GM19438 (cell line): Measurements from ENCODE around the gene IGF2BP3.

Experiments used
- ATAC-seq: cut with Tn5 transposase; IDR thresholded peaks from one replicate; pipeline ENCODE4 v1.9.1; 2021; ENCODE audit warnings: low read depth; ENCODE audit not compliant: unreplicated experiment

The IGF2BP3 gene

GRCh38 chr7:23380961-23381360 lies 89.3 kb downstream of the IGF2BP3 start:
- no peak for ATAC-seq

- no peak for ATAC-seq
Measured at GRCh38 chr7:23380556-23380955, 89.7 kb downstream of the IGF2BP3 start.

DNA sequence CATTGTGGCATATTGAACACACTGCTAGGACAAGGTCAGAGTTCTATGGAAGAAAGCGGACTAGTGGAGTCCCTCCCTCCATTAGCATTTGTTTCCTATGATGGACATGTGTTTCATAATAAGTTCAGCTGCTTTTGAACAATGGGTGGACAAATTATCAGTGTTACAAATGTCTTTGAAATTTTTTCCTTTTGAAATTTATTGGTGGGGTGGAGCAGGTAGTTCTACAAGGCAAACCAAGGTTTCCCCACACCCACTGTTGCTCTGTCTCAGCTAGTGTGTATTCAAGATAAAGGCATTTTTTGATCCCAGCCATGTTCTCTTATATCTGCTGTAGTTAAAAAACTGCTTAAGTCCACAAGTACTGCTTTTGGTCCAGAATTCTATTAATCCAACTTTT lies 91.3 kb downstream of the IGF2BP3 start:
- no peak for ATAC-seq

DNA sequence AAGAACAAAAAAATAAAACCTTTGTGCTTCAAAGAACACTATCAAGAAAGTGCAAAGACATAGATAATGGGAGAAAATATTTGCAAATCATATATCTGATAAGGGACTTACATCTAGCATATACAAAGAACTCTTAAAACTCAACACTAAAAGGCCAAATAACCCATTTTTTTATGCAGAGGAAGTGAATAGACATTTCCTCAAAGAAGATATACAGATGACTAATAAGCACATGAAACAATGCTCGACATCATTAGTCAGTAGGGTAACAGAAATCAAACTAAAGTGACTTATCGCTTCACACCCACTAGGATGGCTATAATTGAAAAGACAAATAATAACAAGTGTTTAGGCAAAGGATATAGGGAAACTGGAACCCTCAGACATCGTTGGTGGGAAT lies 93.2 kb downstream of the IGF2BP3 start:
- no peak for ATAC-seq

GRCh38 chr7:23373151-23374004 lies 96.9 kb downstream of the IGF2BP3 start:
- no peak for ATAC-seq

- no peak for ATAC-seq
Measured at GRCh38 chr7:23372611-23373010, 97.7 kb downstream of the IGF2BP3 start.

DNA sequence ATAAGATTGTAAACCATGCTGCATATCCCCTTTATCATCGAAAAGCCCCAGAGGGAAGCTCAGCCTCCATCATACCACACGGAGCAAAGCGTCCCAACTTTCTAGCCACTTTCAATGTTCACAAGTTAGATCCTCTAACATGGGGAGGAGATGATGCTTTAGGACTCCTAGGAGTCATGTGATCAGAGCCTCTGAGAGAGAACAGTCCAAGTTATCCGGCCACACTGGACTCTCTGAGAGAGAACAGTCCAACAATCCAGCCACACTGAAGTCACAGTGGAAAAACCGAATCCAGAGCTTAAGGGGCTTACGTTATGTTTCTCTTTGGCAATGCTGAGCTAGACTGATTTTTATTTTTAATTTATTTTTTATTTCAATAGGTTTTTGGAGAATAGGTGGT lies 98.6 kb downstream of the IGF2BP3 start:
- ATAC-seq, result no peak

DNA sequence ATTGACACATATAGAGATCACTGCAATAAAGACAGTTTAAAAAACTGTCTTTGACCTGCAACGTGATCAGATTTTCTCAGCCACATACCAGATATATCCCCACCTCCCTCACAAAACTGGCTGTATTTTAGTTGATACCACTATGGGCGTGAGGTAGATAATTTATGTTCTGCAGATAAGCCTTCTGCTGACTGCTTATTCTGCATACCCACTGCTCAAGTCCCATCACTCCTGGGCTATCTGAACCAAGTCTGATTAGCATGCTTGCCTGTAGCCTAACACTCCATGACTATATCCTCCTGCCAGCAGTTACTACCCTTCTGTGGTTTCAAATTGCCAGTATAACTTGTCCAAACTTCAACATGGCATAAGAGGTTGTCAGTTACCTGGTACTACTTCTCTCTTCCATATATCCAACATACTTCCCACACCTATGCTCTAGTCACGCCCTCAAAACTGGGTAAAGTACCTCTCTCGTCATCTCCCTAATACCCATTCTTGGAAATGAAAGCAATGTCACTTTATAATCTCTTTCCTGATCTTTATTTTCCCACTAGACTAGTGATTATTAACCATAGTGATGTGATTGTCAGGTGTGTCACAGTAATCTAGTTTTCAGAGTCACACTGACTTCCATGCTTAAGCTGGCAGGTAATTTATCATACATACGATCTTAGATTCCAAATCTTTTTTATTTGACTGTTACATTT lies 100.4 kb downstream of the IGF2BP3 start:
- ATAC-seq, result no peak

- ATAC-seq, result no peak
Measured at GRCh38 chr7:23369100-23369499, 101.2 kb downstream of the IGF2BP3 start.

DNA sequence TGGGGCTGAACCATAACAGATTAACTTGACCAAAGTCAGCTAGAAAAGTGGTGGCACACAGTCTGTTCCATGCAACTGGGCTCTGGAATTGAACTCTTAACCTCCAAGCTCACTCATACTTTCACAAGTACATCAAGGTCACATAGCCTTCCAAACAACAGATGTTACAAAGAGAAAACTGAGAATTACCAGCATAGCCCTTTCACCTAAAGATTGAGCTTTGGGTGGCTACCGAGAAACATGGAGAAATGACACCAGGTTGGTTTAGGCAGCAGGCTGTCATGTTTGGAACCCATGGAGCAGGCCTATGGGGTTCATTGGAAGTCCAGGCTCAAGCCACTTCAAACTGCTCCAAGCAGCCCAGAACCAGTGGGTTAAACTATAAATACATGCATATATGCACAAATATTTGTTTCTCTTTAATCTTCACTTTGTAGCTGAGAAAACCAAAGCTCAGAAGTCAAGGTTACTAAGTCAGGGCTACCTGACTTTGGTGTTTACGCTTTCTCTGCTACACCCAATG lies 112.1 kb downstream of the IGF2BP3 start:
- no peak for ATAC-seq

DNA sequence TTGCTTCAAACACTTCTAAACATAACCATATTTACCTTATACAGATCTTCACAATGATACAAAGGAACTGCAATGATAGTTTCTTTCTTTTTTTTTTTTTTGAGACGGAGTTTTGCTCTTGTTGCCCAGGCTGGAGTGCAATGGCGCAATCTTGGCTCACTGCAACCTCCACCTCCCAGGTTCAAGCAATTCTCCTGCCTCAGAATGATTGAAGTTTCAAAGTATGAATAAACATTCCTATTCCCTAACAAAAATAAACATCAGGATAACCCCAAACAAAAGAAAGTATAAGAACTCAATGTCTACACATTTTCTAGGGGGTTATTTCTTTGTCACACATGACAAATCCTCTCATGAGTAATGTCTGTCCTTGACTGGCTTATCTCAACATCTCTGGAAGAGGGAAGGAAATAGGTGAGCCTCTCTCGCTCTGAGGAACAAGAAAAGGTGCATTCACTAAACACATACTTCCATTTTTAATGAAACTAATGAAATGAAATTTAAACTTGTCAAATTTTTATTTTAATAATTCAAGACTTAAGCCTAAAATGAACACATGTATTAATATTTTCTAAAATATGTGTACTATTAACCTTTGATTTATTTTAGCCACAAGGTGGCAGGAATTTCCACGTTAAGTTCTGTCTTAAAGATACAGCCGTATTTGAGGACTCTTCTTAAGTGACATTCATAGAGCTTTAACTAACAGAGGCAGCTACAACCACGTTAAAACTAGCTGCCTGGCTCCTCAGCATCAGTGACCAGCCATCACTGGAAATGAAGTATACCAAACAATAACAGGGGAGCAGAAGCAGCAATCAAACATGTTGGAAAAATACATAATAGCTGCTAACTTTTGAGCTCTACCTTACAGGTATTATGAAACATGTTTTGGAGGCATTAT lies 112.8 kb downstream of the IGF2BP3 start:
- ATAC-seq, result no peak

- ATAC-seq, result no peak
Measured at GRCh38 chr7:23356726-23357125, 113.6 kb downstream of the IGF2BP3 start.

- no peak for ATAC-seq
Measured at GRCh38 chr7:23356168-23356567, 114.1 kb downstream of the IGF2BP3 start.

- ATAC-seq, result no peak
Measured at GRCh38 chr7:23353172-23353571, 117.1 kb downstream of the IGF2BP3 start.

- no peak for ATAC-seq
Measured at GRCh38 chr7:23350466-23350865, 119.8 kb downstream of the IGF2BP3 start.

- no peak for ATAC-seq
Measured at GRCh38 chr7:23349484-23350157, 120.7 kb downstream of the IGF2BP3 start.

DNA sequence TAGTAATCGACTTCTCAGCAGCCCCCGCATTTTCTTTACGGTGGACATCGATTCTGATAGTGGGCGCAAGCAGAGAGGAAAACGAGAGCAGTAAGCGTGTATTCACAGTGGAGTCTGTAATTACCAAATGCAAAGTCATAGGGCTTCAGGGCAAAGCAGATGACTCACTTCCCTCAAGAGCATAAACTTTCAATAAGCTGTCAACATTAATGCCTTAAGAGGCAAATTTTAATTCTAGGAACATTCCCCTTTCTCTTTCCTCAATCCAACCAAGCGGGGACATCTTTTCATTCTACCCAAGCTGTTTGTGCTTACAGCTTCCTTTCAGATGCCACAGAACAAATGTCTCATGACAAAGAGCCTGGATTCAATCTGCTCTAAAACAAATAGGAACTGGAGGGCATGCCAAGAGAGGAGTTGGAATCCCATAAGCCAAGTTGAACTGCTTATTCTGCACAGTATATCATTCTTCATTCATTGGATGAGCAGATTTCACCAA lies 122.6 kb downstream of the IGF2BP3 start:
- ATAC-seq, result no peak

- no peak for ATAC-seq
Measured at GRCh38 chr7:23347033-23347681, 123.1 kb downstream of the IGF2BP3 start.

DNA sequence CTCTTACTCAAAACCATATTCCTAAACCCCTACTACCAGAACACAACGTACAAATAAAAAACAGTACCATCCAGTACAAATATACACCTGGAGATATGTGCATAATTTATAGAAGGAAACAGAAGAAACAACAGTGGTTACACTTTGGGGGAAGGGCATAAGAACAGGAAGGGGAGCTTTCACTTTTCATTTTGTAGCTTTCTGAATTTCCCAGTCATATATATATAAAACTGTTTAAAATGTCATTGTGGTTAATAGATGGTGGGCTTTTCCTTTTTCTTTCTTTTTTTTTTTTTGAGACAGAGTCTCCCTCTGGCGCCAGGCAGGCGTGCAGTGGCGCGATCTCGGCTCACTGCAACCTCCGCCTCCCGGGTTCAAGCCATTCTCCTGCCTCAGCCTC lies 124.0 kb downstream of the IGF2BP3 start:
- no peak for ATAC-seq
